ENCODE results near the gene LENG8.
A peak's percentile ranks its signal among the peaks of the same experiment; 100 is the strongest.

LENG8 gene

GRCh38 chr19:54448774-54449700 lies at the start of gene LENG8:
Gene LENG8 (plus strand): TSS chr19:54449199. CDS start chr19:54451345, 2,146 bp downstream.
- H3K4me3 Mint-ChIP-seq, result peak within 1 kb of the TSS; percentile 94 to 99 (median 97)
- peaks cover 40% of the 10 kb centered on the region for H3K36me3 Mint-ChIP-seq (ENCODE audit: low read depth)
- peak within 1 kb of the TSS; percentile 93 to 100 (median 99) for H3K27ac Mint-ChIP-seq
- no peaks in the 10 kb centered on the region for H3K9me3 Mint-ChIP-seq
- peaks cover 34% of the 10 kb centered on the region for H3K4me1 Mint-ChIP-seq
- H3K27me3 Mint-ChIP-seq (ENCODE audit: low read depth), result no peaks in the 10 kb centered on the region
- TF ChIP-seq, protein P1, sequence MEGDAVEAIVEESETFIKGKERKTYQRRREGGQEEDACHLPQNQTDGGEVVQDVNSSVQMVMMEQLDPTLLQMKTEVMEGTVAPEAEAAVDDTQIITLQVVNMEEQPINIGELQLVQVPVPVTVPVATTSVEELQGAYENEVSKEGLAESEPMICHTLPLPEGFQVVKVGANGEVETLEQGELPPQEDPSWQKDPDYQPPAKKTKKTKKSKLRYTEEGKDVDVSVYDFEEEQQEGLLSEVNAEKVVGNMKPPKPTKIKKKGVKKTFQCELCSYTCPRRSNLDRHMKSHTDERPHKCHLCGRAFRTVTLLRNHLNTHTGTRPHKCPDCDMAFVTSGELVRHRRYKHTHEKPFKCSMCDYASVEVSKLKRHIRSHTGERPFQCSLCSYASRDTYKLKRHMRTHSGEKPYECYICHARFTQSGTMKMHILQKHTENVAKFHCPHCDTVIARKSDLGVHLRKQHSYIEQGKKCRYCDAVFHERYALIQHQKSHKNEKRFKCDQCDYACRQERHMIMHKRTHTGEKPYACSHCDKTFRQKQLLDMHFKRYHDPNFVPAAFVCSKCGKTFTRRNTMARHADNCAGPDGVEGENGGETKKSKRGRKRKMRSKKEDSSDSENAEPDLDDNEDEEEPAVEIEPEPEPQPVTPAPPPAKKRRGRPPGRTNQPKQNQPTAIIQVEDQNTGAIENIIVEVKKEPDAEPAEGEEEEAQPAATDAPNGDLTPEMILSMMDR (IDR thresholded peaks at IDR 0.05; ENCODE audit: unreplicated experiment in 3 of 3), result no peak

GRCh38 chr19:54400913-54401312 lies 48.1 kb upstream of the LENG8 start:
- Mint-ChIP-seq H3K27ac (no peak overlapping the region), H3K9me3 (no peaks in the 10 kb centered on the region), H3K36me3 (ENCODE audit: low read depth) (no peaks in the 10 kb centered on the region), H3K4me1 (no peaks in the 10 kb centered on the region), H3K27me3 (ENCODE audit: low read depth) (peaks cover 4% of the 10 kb centered on the region), H3K4me3 (no peak overlapping the region)
- TF ChIP-seq, protein P1 (IDR thresholded peaks at IDR 0.05; ENCODE audit: unreplicated experiment in 3 of 3), result no peak

GRCh38 chr19:54403054-54403453 lies 45.9 kb upstream of the LENG8 start:
- Mint-ChIP-seq H3K27ac (no peak overlapping the region), H3K4me3 (no peak overlapping the region), H3K4me1 (no peaks in the 10 kb centered on the region), H3K36me3 (ENCODE audit: low read depth) (peaks cover under 1% of the 10 kb centered on the region), H3K27me3 (ENCODE audit: low read depth) (peaks cover 4% of the 10 kb centered on the region), H3K9me3 (peaks cover 4% of the 10 kb centered on the region)
- TF ChIP-seq, protein P1 (IDR thresholded peaks at IDR 0.05; ENCODE audit: unreplicated experiment in 3 of 3), result no peak

DNA sequence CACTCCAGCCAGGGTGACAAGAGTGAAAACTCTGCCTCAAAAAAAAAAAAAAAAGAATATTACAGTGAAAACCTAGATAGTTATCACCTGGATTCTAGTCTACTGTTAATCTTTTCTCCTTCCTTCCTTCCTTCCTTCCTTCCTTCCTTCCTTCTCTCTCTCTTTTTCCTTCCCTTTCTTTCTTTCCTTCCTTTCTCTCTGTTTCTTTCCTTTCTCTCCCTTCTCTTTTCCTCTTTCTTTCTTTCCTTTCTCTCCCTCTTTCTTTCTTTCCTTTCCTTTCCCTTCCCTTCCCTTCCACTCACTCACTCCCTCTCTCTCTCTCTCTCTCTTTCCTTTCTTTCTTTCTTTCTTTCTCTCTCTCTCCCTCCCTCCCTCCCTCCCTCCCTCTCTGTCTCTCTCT lies 43.4 kb upstream of the LENG8 start:
- H3K9me3 Mint-ChIP-seq, result peaks cover 12% of the 10 kb centered on the region
- H3K27ac Mint-ChIP-seq, result no peak overlapping the region
- no peak overlapping the region for H3K4me3 Mint-ChIP-seq
- peaks cover 4% of the 10 kb centered on the region for H3K36me3 Mint-ChIP-seq (ENCODE audit: low read depth)
- TF ChIP-seq, protein P1 (IDR thresholded peaks at IDR 0.05; ENCODE audit: unreplicated experiment in 3 of 3), result no peak
- no peaks in the 10 kb centered on the region for H3K4me1 Mint-ChIP-seq
- peaks cover 9% of the 10 kb centered on the region for H3K27me3 Mint-ChIP-seq (ENCODE audit: low read depth)

- H3K4me3 Mint-ChIP-seq, result no peak overlapping the region
- peaks cover 20% of the 10 kb centered on the region for H3K27me3 Mint-ChIP-seq (ENCODE audit: low read depth)
- TF ChIP-seq, protein P1 (IDR thresholded peaks at IDR 0.05; ENCODE audit: unreplicated experiment in 3 of 3), result no peak
- no peak overlapping the region for H3K27ac Mint-ChIP-seq
- H3K9me3 Mint-ChIP-seq, result peaks cover 12% of the 10 kb centered on the region
- H3K4me1 Mint-ChIP-seq, result no peaks in the 10 kb centered on the region
- H3K36me3 Mint-ChIP-seq (ENCODE audit: low read depth), result peaks cover 4% of the 10 kb centered on the region
These were observed 41.2 kb upstream of the LENG8 start for GRCh38 chr19:54407780-54408179.
